WTC11 (cell line): ENCODE data around the gene SFTPA1.

Experiments used
- CREB1 ChIP-seq: sonication (generic); formaldehyde crosslinking; IDR thresholded peaks from 2 replicates; pipeline ENCODE4 v1.8.0; 2023; ENCODE audit warnings: mild to moderate bottlenecking, missing genetic modification reagents
- CREM ChIP-seq: sonication (generic); formaldehyde crosslinking; IDR thresholded peaks from 2 replicates; pipeline ENCODE4 v1.8.1; 2022; ENCODE audit warnings: mild to moderate bottlenecking, missing genetic modification reagents, moderate library complexity
- CTCF ChIP-seq: fragments of 200-600 bp; IDR thresholded peaks from 2 replicates; pipeline ENCODE4 v1.8.0; 2022; ENCODE audit warnings: antibody characterized with exemption
- E2F1 ChIP-seq: sonication (generic); formaldehyde crosslinking; IDR thresholded peaks from 2 replicates; pipeline ENCODE4 v1.8.0; 2022; ENCODE audit warnings: mild to moderate bottlenecking, missing genetic modification reagents
- EMX1 ChIP-seq: fragments of 250-450 bp; sonication (Bioruptor Pico); IDR thresholded peaks from 2 replicates; pipeline ENCODE4 v1.8.0; 2021; ENCODE audit warnings: mild to moderate bottlenecking
- ETV6 ChIP-seq: sonication (generic); formaldehyde crosslinking; IDR thresholded peaks from 2 replicates; pipeline ENCODE4 v1.8.1; 2022; ENCODE audit warnings: mild to moderate bottlenecking, missing genetic modification reagents
- FOXJ3 ChIP-seq: sonication (generic); formaldehyde crosslinking; IDR thresholded peaks from 2 replicates; pipeline ENCODE4 v1.9.0; 2021; ENCODE audit warnings: missing genetic modification reagents, mild to moderate bottlenecking, borderline replicate concordance
- MAX ChIP-seq: sonication (generic); formaldehyde crosslinking; IDR thresholded peaks from 2 replicates; pipeline ENCODE4 v1.8.0; 2022; ENCODE audit warnings: mild to moderate bottlenecking, missing genetic modification reagents
- NR1H2 ChIP-seq: sonication (generic); formaldehyde crosslinking; IDR thresholded peaks from 2 replicates; pipeline ENCODE4 v1.9.0; 2021; ENCODE audit warnings: mild to moderate bottlenecking, moderate library complexity, missing genetic modification reagents
- NR3C1 ChIP-seq: sonication (generic); formaldehyde crosslinking; conservative IDR thresholded peaks from 2 replicates; pipeline ENCODE4 v1.8.1; 2023; ENCODE audit warnings: low read depth, mild to moderate bottlenecking, missing genetic modification reagents
- PRDM15 ChIP-seq: sonication (generic); formaldehyde crosslinking; IDR thresholded peaks from 2 replicates; pipeline ENCODE4 v1.8.0; 2022; ENCODE audit warnings: missing genetic modification reagents
- SP1 ChIP-seq: sonication (generic); formaldehyde crosslinking; conservative IDR thresholded peaks from 2 replicates; pipeline ENCODE4 v1.8.1; 2022; ENCODE audit warnings: missing genetic modification reagents
- TCF7 ChIP-seq: sonication (generic); formaldehyde crosslinking; IDR thresholded peaks from 2 replicates; pipeline ENCODE4 v1.8.0; 2022; ENCODE audit warnings: mild to moderate bottlenecking, low read depth, missing genetic modification reagents, moderate library complexity
- ZNF219 ChIP-seq: sonication (generic); formaldehyde crosslinking; IDR thresholded peaks from 2 replicates; pipeline ENCODE4 v1.8.0; 2023; ENCODE audit warnings: missing genetic modification reagents, mild to moderate bottlenecking, borderline replicate concordance

GRCh38 chr10:79601939-79602338 lies 8.8 kb upstream of the SFTPA1 start:
- TF ChIP-seq CTCF (no peak), NR3C1 (no peak), NR1H2 (CRISPR knock-in tag) (no peak), E2F1 (CRISPR knock-in tag) (no peak), CREB1 (CRISPR knock-in tag) (no peak), ZNF219 (no peak), MAX (CRISPR knock-in tag) (no peak), ETV6 (CRISPR knock-in tag) (no peak), SP1 (CRISPR knock-in tag) (no peak), TCF7 (CRISPR knock-in tag) (no peak), CREM (CRISPR knock-in tag) (no peak), EMX1 (CRISPR knock-in tag) (no peak), FOXJ3 (CRISPR knock-in tag) (no peak), PRDM15 (CRISPR knock-in tag) (no peak)
